Activated gamma-delta T cell treated with anti-CD3 and anti-CD28 coated beads, Interleukin-2, amount 50 U/mL, for 16 hours (primary cell): ENCODE measurements around the gene LGR4.
"Not testable (repeated sequence)": the region's sequence is repeated elsewhere in the genome, so short reads cannot be mapped to it uniquely, and the experiment has no call there.

Experiments
- DNase-seq: peaks from one replicate; pipeline ENCODE4 v3.0.0-alpha.2; 2020; ENCODE audit warnings: low read depth

The LGR4 gene

DNA sequence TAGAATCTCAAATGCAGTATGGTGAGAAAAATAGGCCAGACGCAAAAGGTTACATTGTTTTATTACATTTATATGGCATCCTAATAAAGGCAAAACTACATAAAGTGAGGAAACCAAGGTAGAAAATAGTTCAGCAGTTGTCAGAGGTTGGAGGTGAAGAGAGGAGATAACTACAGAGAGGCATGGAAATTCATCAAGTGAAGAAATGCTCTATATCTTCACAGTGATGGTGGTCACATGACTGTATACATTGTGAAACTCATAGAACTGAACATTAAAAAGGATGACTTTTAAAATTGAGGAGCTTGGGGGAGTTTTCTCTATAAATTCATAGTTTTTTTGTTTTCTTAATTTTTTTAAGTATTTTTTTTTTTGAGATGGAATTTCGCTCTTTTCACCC is 14.4 kb downstream of the LGR4 start:
- no peak for DNase-seq

DNA sequence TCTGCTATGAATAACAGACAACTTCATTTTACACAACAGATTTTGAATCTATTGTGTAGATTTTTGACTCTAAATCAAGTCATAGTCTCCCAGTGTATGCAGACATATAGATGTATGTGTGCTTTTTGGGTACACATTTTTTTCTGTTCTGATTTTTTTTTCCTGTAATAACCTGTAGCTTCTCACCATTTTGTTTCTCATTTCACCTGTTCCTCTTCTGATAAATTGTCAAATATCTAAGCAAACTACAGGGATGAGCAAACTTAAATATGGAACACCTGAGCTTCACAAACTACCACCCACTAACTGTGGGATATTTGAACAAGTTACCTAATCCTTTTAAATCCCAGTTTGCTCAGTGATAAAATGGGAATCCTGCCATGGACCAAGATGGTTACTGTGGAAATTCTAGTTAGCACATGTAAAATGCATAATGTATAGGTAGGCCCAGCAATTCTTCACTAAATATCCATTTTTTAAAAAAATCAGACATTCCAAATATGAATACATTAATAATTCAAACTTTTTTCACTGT is 15.7 kb downstream of the LGR4 start:
- DNase-seq = no peak

DNA sequence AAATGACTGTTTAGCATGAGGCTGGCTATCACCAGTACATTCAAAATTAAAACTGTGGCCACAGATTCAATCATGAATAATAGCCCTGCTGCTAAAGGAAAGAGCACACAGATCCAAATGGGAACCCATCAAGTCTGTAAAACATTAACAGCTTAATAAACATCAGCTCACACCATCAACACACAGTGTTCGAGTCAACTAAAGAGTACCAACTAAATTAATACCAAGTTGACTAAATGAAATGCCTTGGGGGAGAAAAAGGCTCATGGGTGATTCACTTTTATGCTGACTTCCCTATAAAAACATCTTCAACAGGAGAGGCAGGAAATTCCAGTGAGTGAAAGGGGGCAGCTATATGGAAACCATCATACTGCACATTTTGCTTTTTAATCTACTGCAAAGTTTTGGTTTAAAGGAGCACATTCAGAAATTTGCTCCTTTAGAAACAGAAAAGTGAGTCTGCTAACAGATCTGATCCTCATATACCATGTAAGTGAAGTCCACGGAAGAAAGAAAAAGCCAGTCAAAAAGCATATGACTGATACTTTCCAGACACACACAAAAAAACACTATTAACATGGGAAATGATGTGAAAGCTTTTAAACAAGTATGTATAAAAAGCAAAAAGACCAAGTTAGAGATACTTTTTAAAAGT is 16.3 kb downstream of the LGR4 start:
- no peak for DNase-seq

DNA sequence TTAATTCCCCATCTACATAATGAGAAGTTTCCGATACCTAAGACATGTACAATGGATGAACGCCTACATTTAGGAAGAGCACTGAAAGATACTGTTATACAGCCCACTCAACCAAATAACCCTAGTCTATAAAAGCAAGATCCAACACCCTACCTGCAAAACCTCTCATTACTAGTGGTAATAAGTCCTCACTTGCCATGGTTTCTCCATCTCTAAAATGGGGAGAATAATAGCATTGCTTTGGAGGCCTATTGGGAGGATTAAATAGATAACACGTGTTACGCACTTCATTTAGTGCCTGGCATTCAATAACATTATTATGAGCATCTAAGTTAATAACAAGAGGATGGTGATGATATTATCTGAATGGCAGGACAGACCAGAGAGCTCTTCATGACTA is 16.9 kb downstream of the LGR4 start:
- DNase-seq = no peak

DNA sequence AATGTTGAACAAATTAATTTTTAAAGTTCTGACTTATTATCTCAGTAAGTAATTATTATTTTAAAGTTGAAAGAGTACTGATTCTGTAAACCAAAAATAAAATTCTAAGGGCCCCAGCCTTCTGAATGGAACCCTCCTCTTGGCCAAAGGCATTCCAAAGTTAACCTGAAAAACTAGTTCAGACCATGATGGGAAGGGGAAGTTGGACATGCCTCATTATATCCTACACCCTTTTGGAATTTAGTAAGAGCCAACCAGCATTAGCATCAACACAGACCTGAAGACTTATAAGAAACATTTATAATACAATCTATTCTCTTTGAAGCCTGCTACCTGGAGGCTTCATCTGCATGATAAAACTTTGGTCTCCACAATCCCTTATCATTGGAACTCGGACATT is 18.9 kb downstream of the LGR4 start:
- no peak for DNase-seq

DNA sequence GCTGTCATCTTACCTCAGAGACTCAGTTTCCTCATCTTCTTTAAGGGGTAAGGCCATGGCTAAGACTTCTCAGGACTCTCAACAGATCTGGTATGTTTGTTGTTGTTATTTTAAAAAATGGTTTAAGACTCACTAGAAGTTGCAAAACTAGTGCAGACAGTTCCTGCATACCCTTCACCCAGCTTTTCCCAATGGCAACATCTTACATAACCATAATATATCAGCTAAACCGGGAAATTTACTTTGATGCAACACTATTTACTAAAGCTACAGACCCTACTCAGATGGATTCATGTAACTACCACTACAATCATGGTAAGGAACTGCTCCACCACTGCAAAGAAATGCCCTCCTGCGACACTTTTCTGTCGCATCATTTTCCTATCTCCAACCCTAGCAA is 20.4 kb downstream of the LGR4 start:
- DNase-seq = no peak

DNA sequence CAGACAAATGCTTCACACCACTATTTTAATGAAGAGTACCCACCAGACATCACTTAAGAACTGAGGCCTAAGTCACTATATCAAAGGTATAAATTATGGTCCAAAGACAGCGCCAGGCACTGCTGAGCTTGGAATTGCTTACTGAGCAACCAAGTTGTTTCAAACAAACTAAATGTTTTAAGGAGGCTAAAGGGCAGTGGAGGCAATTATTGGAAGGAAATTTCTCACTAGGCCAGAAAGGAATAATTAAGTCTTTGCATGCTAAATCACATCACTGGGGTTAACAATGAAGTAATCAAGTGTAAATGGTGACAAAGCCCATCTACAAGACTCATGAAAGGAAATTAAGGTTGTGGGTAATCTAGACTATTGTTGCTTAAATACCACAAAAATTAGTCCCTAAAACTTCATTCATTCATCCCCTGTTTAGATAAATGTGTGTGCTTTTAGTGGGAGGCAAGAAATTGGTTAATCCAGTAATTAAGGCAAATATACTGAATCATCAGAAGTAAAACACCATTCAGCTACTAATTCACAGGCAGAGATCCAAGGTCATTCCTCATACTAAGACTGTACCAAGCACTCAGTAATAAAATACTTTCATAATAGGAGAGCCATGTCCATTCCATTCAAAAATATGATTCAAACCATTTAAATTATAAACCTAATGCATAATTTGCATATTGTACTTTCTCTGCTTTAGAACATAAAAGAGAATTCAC is 21.2 kb downstream of the LGR4 start:
- no peak for DNase-seq

DNA sequence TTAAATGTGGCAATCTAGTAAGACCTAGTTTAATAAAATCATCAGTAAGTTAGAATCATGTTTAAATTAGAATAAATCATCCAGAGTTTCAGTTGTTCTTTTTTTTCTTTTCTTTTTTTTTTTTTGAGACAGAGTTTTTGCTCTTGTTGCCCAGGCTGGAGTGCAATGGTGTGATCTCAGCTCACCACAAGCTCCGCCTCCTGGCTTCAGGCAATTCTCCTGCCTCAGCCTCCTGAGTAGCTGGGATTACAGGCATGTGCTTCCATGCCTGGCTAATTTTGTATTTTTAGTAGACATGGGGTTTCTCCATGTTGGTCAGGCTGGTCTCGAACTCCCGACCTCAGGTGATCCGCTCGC is 24.4 kb downstream of the LGR4 start:
- not testable (repeated sequence) for DNase-seq

DNA sequence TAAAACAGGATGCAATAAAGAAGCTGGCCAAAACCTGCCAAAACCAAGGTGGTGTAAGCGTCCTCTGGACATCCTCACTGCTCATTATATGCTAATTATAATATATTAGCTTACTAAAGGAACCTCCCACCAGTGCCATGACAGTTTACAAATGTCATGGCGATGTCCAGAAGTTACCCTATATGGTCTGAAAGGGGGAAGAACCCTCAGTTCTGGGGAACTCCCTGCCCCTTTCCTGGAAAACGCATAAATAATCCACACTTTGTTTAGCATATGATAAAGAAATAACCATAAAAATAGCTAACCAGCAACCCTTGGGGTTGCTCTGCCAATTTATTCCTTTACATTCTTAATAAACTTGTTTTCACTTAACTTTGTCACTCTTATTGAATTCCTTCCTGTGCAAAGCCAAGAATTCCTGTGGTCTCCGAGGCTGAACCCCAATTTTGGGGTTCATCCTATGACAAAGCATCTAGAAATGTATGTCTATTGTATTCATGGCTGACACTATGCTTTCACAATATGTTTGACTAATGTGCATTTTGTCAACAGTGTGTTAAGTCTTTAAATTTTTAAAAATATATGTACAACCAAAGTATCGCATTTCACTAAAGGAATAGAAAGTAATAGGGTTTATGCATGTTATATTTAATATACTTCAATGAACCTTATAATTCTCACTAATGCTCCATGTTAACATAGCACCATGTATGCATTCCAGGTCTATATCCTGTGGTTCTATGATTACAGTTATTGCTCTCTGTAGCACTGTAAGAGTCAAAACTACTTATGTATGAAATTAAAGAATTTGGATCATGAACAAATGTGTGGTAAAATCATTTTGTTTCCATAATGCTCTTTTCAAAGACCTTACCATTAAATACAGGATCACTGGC is 25.1 kb downstream of the LGR4 start:
- DNase-seq = no peak

DNA sequence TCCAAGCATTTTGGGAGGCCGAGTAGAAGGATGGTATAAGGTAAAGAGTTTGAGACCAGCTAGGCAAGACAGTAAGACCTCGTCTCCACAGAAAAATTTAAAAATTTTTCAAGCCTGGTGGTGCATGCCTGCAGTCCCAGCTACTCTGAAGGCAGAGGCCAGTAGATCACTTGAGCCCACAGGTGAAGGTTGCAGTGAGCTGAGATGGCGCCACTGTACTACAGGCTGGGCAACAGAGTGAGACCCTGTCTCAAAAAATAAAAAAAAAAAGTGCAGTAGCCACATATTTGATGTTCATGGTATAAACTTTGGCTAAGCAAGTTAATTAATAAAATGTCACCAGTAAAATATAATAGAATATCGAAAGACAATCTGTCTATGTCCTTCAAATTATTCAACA is 27.0 kb downstream of the LGR4 start:
- no peak for DNase-seq

DNA sequence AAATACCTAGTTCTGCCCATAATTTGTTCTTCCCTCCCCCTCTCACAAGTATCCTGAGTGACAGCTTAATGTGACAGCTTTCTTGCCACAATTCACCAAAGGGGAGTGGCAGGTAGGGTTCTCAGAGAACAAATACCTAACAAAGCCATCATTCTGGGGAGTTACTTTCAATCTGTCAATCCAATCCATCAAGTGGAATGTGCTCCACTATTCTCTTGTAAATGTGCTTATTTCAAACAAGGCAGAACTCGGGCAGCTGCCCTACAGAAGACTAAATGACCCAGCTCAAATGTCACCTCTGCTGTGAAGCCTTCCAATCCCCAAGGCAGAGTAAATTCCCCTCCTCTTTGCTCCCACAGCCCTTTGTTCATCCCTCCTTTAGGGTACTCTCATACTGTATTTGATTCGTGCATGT is 27.8 kb downstream of the LGR4 start:
- DNase-seq = no peak

DNA sequence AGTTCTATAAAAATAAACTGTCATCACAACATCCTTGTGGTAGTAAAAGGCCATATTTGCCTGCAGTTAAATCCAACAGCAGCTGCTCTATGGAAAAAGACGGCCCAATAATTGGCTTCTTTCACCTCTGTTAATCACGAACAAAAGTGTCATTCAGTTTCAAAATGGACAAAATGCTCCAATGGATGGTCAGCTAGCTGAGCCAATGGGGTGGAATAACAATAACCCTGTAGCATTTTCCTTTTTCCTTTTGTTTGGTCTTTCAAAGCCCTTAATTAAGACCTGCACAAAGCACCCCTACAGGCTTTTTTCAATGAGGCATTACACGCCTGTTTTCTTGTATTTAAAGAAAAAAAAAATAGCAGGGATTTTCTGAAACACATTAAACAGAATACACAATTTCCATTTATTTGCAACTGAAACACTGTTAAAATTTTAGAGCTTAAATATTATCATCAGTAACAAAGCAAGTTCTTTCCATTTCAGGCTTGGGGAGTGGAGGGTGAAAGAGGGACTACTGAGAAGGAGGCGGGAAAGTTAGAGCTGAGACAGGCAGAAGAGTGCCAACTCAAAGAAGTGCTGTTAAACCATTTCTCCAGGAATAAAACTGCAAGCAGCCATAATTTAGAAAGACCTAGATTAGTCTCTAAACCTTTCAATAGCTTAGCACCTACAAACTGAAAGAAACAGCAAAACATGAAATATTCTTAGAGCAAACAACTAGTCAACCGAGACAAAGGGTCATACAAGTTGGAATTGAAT is 28.7 kb downstream of the LGR4 start:
- DNase-seq = no peak

DNA sequence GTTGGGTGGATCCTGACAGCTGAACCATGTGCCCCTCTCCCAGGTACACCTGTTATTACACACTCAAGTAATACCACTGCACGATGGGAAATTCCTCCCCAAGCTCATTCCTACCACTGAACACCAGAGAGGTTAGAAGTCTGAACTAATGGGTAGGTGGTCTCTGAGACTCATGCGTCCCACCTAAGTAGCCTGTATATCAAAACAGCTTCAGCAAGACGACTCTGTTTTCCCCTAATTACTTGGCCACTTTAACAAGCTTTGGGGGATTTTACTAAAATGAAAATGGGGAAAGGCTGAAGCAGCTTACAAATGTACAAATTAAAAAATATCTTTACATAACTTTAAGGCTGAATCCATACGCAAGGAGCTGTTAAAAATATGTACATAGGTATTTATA is 29.4 kb downstream of the LGR4 start:
- DNase-seq = no peak

DNA sequence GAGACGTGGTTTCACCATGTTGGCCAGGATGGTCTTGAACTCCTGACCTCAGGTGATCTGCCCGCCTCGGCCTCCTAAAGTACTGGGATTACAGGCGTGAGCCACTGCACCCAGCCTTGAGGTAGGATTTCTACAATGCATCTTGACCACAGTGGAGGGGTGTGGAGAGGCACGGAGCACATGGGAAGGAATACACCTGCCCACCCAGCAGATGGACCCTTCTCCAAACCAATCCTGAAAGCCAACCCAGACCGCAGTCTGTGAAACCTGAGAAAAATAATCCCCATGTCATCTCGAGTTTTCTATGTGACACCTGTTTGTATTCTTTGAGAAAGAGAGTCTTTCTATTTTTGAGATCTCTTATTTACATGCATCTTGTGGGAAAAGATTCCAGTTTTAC is 32.5 kb downstream of the LGR4 start:
- no peak for DNase-seq

DNA sequence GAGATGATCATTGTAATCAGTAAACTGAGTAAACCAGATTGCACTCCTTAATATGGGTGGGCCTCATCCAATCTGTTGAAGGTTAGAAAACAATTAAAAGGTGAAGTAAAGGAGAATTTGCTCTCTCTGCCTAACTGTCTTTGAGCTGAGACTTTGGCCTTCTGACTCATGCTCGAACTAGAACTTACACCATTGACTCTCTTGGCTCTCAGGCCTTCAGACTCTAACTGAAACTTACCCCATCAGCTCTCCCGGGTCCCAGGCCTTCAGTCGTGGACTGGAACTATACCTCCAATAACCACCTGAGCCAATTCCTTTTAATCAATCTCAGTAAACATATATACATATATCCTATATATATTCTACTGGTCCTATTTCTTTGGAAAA is 34.0 kb downstream of the LGR4 start:
- no peak for DNase-seq

DNA sequence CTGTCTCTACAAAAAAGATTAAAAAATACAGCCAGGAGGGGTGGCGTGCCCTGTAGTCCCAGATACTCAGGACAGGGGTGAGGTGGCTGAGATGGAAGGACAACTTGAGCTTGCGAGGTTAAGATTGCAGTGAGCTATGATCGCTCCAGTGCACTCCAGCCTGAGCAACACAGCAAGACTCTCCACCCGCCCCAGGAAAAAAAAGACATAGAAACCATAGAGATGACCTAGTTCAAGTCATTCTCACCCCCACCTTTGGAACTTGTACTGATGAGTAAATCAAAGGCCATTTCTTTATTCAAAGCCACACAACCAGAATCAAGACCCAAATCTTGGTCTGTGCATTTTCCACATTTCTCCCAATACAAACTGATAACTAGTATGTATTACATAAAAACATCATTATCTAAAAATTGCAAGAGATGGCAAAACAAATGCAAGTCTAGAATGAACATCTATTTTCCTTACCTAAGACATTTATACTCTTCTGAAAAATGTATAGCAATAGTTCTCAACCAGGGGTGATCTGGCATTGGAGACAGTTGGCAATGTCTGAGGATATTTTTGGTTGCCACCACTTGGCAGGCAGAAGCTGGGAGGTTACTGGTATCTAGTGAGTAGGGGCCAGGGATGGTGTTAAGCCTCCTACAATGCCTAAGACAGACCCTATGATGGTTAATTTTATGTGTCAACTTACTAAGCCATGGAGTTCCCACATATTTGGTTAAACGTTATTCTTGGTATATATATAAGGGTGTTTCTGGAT is 34.6 kb downstream of the LGR4 start:
- no peak for DNase-seq

DNA sequence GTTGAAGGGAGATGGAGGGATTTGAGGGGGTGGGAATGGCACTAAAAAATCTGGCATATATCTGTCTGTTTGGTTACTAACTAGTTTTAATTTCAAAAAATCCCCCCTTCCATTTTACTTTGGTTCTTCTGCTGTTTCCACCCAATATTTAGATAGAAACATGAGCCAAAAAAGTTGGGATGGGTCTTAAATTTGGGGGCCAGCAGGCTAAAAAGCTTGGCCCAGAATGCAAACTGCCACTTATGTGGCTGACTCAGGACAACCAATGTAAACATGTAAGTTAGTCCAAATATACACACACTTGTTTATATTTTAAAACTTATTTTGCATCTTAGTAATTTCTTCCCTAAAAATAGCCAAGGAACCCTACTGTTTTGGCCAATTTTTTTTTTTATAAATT is 35.7 kb downstream of the LGR4 start:
- no peak for DNase-seq

DNA sequence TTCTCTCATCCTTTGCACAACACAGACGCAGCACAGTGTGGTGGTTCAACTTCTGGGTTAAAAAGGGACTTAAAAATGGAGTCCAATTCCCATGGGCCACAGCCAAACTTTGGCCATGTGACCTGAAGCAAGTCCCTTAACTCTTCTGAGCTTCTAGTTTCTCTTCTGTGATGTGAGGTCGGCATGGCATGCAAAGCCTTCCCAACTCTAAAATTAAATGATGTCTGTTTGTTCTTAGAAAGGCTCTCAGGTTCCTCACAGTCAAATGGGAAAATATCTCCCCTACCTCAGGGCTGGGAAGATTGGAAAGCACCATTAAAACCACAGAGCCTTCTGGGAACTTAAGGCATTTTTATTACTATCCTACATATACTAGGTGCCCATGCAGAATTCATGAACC is 38.8 kb downstream of the LGR4 start:
- DNase-seq = no peak

DNA sequence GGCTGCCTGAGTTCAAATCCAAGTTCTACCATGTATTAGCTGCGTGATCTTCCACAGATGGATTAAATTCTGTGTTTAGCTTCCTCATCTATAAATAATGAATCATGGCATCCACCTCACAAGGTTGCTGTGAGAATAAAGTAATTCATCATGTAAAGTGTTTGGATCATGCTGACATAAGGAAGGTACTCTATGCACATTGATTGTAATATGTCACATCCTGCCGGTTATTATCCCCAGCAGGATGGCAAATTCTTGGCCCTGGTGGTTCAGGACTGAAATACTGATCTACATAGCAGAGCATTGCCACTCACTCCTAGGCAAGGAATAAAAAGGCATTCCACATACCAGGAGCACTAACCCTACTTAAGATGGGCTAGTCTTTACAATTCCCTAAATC is 40.8 kb downstream of the LGR4 start:
- DNase-seq = no peak

DNA sequence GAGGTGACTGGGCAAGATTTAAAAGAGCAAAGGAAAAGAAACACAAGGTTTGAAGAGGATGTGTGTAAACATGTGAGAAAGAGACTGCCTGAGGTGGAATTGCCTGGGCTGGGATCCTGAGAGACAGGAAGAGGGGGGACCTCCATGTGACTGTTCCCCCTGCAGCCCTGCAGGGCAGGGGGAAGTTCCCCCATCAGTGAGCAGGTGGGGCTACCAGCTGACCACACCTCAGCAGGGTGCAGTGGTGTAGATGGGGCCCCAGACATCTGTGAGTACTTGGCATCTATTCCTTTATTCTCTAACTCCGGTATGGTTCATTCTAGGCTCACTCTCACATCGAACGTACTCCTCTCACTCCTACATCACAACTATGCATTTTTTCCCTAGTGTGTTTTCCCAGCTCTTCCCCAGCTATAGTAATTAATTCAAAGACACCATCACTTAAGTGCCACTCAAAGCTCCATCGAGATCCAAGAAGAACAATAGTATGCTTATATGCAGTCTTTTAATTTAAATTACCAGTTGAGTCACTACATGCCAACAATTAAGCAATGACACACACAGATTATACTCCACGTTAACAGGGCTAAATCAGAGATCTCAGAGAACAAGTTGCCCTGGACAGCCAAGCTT is 42.7 kb downstream of the LGR4 start:
- no peak for DNase-seq
